AG04449 (cell line): ENCODE results near the gene TRERF1.

Source experiments
- CTCF ChIA-PET: fragments of 350-600 bp; formaldehyde crosslinking; extraction: SDS; loops from one replicate; lab custom pipeline; 2021; ENCODE audit warnings: antibody characterized with exemption; lab: Yijun Ruan, JAX
- POLR2A ChIA-PET: fragments of 400-600, 350-600 bp; formaldehyde crosslinking; extraction: SDS; loops from one replicate; lab custom pipeline; 2020; ENCODE audit warnings: antibody characterized with exemption, inconsistent platforms; lab: Yijun Ruan, JAX
- DNase-seq: peaks from one replicate; pipeline ENCODE4 v3.0.0-alpha.2; 2010; ENCODE audit warnings: low read depth, low spot score
- H3K4me3 ChIP-seq: 2 replicates; pipeline ENCODE4 v1.5.1; 2011; ENCODE audit warnings: low read depth, mild to moderate bottlenecking, control low read depth, low read length
- TF ChIP-seq, protein P1 (sequence below): IDR thresholded peaks from one replicate; pipeline ENCODE4 v1.5.1; 2011; ENCODE audit warnings: mild to moderate bottlenecking, moderate library complexity, low read length, control low read depth, inconsistent platforms; ENCODE audit not compliant: insufficient read depth; ENCODE audit errors: missing control alignments

Gene TRERF1

DNA sequence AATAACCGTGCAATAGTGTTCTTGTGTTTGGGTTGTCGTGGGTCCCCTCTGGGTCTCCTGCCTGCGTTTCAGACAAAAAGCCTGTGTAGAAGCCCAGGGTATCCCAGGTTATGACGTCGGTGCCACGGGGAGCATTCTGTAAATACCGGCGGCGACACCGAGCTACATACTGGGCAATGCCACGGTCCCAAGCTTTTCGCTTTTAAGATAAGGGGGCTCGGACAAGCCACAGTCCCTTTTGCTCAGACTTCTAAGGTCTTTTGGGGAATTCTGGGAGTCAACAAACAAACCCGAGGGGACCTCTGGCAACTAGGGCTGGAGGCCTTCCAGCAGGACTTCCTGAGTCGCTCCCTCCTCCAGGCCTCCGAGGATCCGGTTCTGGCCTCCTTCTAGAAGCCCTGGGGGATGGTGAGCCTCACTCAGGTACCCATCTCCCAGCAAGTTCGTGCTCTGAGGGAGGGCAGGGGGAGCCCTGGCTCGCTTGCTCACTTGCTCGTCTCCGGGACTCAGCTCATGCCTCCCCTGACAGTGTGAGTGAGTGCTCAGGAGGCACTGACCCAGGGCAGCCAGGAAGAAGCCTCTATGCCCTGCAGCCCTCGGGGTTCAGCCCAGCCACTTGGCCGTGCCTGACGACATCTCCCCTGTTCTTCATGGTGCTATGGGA, 171.6 kb downstream of the TRERF1 start:
- CTCF ChIA-PET: interaction anchor here (0.9 to 4.1 kb wide), 4 partner anchors 16 to 268 kb away, joined by 3 to 23 read pairs (median 6); no protein-coding TSS in a partner anchor
- H3K4me3 ChIP-seq: no peak overlapping the region
- no peak for DNase-seq
- POLR2A ChIA-PET: no interaction called here
- TF ChIP-seq, protein P1, sequence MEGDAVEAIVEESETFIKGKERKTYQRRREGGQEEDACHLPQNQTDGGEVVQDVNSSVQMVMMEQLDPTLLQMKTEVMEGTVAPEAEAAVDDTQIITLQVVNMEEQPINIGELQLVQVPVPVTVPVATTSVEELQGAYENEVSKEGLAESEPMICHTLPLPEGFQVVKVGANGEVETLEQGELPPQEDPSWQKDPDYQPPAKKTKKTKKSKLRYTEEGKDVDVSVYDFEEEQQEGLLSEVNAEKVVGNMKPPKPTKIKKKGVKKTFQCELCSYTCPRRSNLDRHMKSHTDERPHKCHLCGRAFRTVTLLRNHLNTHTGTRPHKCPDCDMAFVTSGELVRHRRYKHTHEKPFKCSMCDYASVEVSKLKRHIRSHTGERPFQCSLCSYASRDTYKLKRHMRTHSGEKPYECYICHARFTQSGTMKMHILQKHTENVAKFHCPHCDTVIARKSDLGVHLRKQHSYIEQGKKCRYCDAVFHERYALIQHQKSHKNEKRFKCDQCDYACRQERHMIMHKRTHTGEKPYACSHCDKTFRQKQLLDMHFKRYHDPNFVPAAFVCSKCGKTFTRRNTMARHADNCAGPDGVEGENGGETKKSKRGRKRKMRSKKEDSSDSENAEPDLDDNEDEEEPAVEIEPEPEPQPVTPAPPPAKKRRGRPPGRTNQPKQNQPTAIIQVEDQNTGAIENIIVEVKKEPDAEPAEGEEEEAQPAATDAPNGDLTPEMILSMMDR: no peak

DNA sequence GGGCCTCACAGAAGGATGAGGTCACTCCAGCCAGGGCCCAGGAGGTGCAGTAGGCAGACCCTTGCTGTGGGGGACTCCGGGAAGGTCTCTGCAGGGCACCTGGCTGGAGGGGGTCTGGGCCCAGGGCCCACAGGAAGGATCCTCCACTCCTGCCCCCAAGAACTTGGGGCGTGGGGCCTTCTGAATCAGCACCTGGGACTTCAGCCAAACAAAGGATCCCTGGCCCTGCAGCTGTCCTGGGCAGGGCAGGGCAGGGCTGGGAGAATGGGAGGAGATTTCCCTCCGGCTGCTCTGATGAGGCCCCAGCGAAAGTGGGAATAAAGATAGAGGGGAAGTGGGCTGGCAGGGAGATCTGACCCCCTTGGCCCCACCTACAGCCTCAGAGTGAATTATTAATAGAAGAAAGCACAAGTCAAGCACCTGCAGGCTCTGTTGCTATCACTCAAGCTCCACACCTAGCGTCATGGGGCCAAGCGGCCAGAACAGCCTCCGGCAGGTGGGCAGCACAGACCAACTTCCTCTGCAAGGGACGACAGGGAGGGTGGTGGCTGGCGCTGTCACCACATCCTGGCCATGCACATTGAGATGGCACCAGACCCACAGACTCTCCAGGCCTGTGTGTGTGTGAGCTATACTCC, 172.5 kb downstream of the TRERF1 start:
- TF ChIP-seq, protein P1: no peak
- no peak for DNase-seq
- no peak overlapping the region for H3K4me3 ChIP-seq
- ChIA-PET CTCF (interaction anchor here (0.6 to 4.1 kb wide), 5 partner anchors 15 to 268 kb away, joined by 3 to 23 read pairs (median 5); no protein-coding TSS in a partner anchor), POLR2A (no interaction called here)

DNA sequence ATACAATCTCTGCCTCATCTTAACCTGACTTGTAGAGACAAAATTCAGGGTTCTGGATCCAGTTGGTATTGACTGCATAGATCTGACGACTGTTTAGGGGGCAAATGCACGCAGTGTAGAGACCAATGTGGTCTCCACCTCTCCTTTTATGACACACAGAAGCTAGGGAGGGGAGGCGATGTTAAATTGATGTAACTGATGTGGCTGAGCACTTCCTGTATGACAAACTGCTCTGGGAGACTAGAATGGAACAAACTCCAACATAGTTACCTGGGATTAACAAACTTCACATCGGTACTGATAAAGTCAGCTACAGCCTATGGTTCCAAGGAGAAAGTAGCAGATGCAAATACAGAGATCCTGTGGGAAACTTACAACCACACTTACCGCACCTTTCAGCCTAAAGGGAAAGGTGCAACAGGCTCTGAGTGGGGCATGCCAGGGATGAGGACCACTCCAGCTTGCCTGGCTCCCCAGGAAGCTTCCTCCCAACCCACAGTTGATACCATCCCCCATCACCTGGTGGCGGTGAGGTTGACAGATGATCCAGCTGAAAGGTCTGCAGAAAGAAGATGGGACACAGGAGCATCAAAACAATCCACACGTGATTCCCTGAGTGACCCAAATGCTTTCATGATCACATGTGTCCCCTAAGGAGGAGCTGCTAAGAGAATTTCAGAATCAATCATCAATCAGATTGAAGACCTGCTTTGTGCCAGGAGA, 173.4 kb downstream of the TRERF1 start:
- DNase-seq: no peak
- POLR2A ChIA-PET: interaction anchor here (0.6 kb wide), 1 partner anchor 380 kb away, joined by 3 read pairs; no protein-coding TSS in a partner anchor
- TF ChIP-seq, protein P1: no peak
- CTCF ChIA-PET: interaction anchor here (2.0 to 4.1 kb wide), 2 partner anchors 17 to 269 kb away, joined by 10 to 23 read pairs; no protein-coding TSS in a partner anchor
- no peak overlapping the region for H3K4me3 ChIP-seq

DNA sequence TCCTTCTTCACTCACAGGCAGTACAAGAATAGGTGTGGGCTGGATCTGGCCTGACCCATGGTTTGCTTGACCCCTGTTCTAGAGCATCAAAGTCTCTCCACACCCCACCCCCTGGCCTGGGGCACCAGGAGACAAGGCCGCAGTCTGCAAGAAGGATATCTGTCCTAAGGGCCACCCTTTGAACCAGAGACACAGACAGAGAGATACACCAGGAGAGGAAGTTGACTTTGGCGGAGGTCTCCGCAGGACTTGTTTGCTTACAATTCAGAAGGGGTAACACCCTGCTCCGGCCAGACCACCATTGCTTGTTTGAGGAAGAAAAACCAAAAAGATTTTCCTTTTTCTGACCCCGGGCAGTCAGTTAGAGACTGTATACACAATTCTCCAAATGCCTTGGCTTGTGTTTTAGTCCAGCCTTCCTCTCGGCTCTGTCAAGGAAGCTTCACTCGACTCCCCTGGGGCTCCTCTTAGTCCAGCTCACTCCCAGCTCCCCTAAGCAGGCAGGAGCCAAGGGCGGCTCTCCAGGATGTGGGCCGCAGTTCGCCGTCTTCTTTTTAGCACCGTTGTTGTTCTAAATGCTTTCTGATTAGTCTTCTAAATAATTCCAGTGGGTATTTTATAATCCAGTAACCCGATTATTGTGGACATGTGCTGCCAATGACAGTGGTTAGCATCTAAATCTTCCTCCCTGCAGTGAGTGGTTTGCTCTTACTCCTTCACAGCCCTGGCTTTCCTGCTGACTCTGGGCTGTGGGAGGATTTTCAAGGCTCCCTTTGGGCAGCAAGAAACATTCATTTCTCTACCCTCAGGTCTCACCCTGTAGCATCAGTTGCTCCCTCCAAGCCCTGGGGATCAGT, 175.5 kb downstream of the TRERF1 start:
- no peak for DNase-seq
- TF ChIP-seq, protein P1: no peak
- H3K4me3 ChIP-seq: no peak overlapping the region
- ChIA-PET CTCF (interaction anchor here (2.0 to 4.1 kb wide), 2 partner anchors 15 to 271 kb away, joined by 10 to 23 read pairs; no protein-coding TSS in a partner anchor), POLR2A (no interaction called here)

DNA sequence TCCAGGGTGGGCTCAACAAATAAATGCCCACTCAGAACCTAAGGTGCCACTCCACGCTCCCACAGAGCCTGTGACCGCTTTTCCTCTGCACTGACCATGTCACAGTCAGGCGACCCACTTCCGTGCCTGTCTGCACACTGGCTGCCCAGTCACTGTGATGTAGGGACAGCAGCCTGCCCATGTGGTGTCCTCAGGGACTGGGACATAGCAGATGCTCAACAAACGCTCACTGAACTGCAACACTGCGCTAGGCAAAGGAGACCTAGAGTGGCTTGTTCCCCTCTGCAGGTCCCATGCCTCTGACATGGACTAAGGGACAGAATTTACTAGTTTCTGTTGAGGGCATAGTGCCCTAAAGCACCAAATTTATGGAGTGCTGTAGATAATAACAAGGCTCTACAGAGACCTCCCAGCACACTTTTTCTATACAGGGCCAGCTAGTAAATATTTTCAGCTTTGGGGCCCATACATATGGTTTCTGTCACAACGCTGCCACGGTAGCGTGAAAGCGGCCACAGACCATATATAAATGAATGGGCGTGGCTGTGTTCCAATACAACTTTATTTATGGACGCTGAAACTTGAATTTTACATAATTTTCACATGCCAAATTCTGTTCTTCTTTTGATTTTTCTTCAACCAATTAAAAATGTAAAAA, 176.2 kb downstream of the TRERF1 start:
- TF ChIP-seq, protein P1: no peak
- DNase-seq: no peak
- ChIA-PET CTCF (no interaction called here), POLR2A (no interaction called here)
- H3K4me3 ChIP-seq: no peak overlapping the region
